Activated naive CD4-positive, alpha-beta T cell treated with anti-CD3 and anti-CD28 coated beads, Interleukin-2, amount 50 U/mL, for 16 hours (primary cell): ENCODE data around the gene TMEM167A.

Source experiments
- DNase-seq: peaks from one replicate; pipeline ENCODE4 v3.0.0-alpha.2; 2020

TMEM167A gene

GRCh38 chr5:83034528-83035207, 42.5 kb downstream of the TMEM167A start:
- no peak for DNase-seq

- DNase-seq: no peak
Measured at GRCh38 chr5:83034036-83034435, 43.2 kb downstream of the TMEM167A start.

- DNase-seq: no peak
Measured at GRCh38 chr5:83031381-83031780, 45.8 kb downstream of the TMEM167A start.

- DNase-seq: no peak
Measured at GRCh38 chr5:83029912-83030311, 47.3 kb downstream of the TMEM167A start.

GRCh38 chr5:83026930-83027687, 50.1 kb downstream of the TMEM167A start:
- DNase-seq: no peak

GRCh38 chr5:83026516-83026915, 50.7 kb downstream of the TMEM167A start:
- DNase-seq: no peak

- DNase-seq: no peak
Measured at GRCh38 chr5:83025690-83026478, 51.3 kb downstream of the TMEM167A start.

- no peak for DNase-seq
Measured at GRCh38 chr5:83022334-83022733, 54.9 kb downstream of the TMEM167A start.

- DNase-seq: no peak
Measured at GRCh38 chr5:83015676-83016075, 61.5 kb downstream of the TMEM167A start.

GRCh38 chr5:83011985-83012384, 65.2 kb downstream of the TMEM167A start:
- DNase-seq: no peak

GRCh38 chr5:83009408-83009807, 67.8 kb downstream of the TMEM167A start:
- DNase-seq: no peak

- DNase-seq: no peak
Measured at GRCh38 chr5:83007755-83008154, 69.4 kb downstream of the TMEM167A start.

- DNase-seq: no peak
Measured at GRCh38 chr5:83006683-83007283, 70.4 kb downstream of the TMEM167A start.

GRCh38 chr5:83003791-83004190, 73.4 kb downstream of the TMEM167A start:
- DNase-seq: no peak
